Vagina (tissue), 2 donors: Measurements from ENCODE around the gene PHLDB1.

Experiments used
- CTCF ChIP-seq, 3 experiments: fragments of 450-650 bp in 2 of 3; fragments of 200-600 bp in 1 of 3; sonication (generic) in 1 of 3; IDR thresholded peaks; one replicate each; pipeline ENCODE4 v1.5.1; 2017 to 2019; ENCODE audit warnings: antibody characterized with exemption in 3 of 3, mild to moderate bottlenecking in 2 of 3, moderate library complexity in 2 of 3
- POLR2A ChIP-seq, 2 donors: fragments of 450-650 bp; IDR thresholded peaks; one replicate each; pipeline ENCODE4 v1.6.1; 2017; ENCODE audit warnings: antibody characterized with exemption in 2 of 2, mild to moderate bottlenecking in 2 of 2, moderate library complexity in 2 of 2
- POLR2AphosphoS5 ChIP-seq, 2 donors: sonication (generic); formaldehyde crosslinking; IDR thresholded peaks; one replicate each; pipeline ENCODE4 v1.9.0; 2017; ENCODE audit warnings: antibody characterized with exemption in 2 of 2, mild to moderate bottlenecking in 2 of 2, low read depth in 1 of 2; ENCODE audit not compliant: insufficient read depth in 1 of 2

- TF ChIP-seq CTCF (IDR thresholded peaks at IDR 0.05) (no peak), POLR2AphosphoS5 (IDR thresholded peaks at IDR 0.05; ENCODE audit: insufficient read depth in 1 of 2, low read depth in 1 of 2) (no peak), POLR2A (IDR thresholded peaks at IDR 0.05) (no peak)
These were observed 83.3 kb downstream of the PHLDB1 start for GRCh38 chr11:118690553-118691304.
